HG03469 (cell line): Measurements from ENCODE around the gene NBDY.

ENCODE experiments used
- ATAC-seq: cut with Tn5 transposase; IDR thresholded peaks from one replicate; pipeline ENCODE4 v1.9.1; 2021; ENCODE audit warnings: mild to moderate bottlenecking, moderate library complexity, moderate number of reproducible peaks; ENCODE audit not compliant: unreplicated experiment

Gene NBDY

DNA sequence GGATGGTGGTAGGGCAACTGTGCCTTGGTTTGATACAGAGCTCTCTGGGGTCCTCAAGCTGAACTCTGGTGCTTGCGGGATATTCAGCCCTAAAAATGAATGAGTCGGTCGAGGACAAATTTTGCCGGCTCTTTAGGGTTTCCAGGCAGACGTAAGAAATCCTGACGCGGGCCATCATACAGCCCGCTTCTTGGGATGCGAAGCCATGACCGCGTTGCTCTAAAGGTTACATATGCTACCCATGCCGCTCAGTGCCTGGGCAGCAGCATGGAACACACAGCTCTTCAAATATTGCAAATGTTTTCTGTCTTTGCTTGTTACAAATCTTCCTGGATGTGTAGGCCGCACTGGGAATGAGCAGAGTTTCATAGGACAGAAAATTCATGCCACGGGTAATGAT, 55.6 kb downstream of the NBDY start:
- ATAC-seq = no peak

DNA sequence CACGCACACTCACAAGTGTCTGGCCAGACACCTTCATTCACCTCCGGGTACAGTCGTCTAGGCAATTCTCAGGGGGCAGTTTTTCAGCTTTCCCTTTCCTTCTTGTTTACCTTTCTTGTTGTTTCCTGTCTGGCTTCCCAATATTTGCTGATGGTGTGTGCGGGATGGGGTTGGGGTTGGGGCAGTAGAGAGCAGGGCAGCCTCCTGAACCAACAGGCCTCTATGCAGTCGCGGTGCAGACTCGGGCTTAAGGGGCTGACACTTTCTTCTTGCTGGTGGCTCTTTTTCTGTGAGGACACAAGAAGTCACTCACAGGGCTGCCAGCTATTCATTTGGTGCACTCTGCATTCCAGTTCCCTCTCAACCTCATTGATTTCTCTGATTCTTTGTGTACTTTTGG, 56.4 kb downstream of the NBDY start:
- ATAC-seq = no peak

DNA sequence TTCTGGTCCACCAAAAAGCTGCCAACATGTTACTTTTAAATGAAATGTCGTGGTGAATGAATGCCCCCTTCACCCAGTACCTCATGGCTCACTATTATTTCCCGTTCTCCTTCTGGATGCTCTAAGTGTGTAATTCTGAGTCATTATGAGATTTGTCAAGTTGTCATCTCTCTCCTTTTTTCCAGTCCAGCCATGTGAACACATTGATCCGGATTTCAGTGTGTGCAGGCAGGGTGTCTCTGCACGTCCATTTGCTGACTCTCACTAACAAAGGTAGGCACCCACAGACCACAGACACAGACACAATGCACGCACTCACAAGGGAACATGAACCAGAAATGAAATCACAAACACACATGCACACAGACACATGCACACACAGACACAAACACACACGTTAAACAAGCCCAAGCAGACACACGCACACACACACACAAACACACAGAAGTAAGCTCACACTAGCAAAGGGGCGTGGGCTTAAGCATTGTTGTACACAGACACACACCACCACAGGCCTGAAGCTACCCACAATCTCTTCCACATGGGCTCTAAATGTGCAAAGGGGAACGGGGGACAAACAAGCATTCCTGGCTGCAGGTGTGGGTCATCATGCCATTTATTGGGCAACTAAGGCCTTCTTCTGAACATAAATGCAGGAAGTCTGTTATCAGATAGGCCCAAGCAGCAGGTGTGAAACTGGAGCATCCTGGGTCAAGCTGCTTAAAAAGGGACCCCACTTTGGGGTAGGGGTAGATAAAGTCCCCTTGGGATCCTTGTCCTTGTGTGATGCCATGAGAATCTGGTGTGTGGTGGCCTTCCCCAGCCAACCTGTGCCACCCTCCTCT, 58.1 kb downstream of the NBDY start:
- no peak for ATAC-seq

DNA sequence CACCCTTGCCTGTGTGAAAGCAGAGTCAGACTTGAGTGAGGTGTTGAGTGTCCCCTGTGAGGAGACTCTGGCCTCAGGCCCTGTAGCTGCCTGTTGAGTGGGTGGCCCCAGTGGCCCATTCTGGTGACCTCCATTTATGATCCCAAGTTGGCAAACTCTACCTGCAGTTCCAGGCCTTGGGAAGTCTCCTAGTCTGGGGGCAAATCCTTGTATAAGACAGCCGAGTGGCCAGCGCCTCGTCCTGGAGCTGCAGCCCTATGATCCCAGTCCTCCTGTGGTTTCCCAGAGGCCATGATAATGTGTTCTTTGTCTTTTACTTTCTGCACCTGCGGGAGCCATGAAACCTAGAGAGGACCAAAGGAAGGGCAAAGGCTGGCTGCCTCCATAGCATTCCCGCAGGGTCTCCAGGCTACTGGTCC, 58.7 kb downstream of the NBDY start:
- no peak for ATAC-seq

DNA sequence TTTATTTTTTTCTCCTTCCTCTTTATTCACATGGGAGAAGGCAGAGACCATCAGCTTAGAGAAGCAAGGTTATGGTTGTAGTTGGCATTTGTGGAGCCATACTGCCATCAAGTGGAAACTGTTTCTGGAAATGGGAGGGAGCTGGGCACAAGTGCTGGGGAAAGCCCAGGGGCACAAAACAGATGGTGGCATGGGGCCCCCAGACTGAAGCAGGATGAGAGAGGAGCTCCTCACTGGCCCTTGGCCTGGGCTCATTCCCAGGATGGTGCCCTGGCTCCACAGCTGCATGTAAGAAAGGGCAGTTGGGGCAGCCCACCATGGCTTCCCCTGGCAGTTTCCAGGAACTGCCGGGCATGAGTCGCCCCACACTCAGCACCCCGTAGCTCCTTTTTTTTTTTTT, 59.2 kb downstream of the NBDY start:
- no peak for ATAC-seq

DNA sequence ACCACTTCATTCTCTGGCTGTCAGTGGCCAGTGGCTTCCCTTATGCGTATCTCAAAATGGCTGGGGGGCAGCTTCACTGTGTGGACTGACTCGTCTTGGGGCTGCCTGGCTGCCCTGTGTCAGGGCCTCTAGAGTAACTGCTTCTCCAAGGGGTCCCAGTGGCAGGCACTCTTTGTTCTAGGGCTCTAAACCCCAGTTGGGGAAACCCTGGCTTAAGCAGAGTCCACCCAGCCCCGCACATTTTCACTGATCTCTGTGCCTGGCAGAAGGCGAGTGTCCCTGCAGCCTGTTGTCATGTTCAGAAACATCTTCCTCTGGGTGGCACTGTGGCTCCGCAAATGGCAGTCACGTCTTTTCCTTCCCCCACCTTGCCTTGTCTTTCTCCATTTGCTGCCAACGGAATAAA, 59.7 kb downstream of the NBDY start:
- no peak for ATAC-seq

DNA sequence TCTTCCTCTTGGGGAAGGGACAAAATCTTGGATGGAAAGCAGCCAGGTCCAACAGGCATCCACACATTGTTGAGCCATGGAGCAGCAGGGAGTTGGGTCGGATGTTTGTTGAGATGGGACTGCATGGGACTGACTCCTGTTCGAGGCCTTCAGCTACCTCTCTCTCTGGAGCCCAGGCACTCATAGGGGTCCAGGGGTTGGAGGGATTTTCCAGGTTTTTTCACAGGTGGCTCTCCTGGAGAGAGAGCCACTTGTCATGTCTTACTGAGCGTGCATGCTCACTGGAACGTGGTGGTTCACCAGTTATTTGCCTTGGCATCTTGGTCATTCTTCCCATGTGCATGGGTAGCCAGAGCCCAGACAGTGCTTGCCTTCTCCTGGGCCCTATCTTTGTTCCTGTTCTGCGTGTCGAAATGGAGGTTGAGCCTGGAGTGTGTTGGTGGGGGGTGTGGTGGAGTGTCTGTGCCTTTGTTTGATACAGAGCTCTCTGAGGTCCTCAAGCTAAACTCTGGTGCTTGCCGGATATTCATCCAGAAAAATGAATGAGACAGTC, 60.6 kb downstream of the NBDY start:
- ATAC-seq = no peak

DNA sequence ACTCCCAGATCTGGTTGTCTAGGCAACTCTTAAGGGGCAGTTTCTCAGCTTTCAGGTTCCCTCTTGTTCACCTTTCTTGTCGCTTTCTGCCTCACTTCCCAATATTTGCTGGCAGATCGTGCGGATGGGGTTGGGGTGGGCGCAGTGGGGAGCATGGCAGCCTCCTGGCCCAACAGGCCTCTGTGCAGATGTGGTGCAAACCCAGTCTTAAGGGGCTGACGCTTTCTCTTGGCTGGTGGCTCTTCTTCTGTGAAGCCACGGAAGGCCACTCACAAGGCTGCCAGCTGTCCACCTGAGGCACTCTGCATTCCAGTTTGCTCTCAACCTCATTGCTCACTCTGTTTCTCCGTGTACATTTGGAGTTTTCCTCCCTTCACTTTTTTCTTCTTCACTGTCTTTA, 61.7 kb downstream of the NBDY start:
- no peak for ATAC-seq

DNA sequence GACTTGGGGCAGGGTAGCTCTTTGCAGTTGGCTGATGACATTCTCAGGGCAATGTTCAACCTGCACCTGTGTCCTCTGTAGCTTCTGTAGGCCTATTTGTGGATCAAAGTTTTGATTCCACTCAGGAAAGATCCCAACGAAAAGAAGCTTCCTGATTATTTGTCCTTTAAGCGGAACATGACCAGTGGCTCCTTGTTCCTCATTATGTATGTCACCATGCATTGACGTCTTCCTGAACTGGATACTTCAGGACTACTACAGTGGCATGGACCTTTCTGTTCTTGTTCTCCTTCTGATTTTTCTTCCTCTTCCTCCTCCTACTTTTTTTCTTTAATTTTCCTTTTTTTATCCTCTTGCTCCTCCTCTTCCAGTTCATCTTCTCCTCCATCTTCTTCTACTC, 62.4 kb downstream of the NBDY start:
- ATAC-seq = no peak

DNA sequence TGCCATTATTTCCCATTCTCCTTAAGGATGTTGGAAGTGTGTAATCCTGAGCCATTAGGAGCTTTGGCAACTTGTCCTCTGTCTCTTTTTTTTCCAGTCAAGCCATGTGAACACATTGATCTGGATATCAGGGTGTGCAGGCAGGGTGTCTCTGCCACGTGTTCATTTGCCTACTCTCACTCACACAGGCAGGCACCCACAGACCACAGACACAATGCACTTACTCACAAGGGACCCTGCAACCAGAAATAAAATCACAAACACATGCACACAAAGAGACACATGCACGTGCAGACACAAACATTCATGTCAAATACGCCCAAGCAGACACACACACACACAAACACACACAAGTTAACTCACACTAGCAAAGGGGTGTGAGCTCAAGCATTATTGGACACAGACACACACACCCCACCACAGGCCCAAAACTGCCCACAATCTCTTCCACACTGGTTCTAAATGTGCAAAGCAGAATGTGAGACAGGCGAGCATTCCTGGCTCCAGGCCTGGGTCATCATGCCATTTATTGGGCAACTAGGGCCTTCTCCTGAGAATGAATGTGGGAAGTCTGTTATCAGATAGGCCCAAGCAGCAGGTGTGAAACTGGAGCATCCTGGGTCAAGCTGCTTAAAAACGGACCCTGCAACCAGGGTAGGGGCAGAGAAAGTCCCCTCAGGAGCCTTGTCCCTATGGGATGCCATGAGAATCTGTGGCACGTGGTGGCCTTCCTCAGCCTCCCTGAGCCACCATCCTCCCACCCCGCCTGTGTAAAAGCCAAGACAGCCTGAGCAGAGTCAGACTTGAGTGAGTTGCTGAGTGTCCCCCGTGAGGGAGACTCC, 63.4 kb downstream of the NBDY start:
- no peak for ATAC-seq

DNA sequence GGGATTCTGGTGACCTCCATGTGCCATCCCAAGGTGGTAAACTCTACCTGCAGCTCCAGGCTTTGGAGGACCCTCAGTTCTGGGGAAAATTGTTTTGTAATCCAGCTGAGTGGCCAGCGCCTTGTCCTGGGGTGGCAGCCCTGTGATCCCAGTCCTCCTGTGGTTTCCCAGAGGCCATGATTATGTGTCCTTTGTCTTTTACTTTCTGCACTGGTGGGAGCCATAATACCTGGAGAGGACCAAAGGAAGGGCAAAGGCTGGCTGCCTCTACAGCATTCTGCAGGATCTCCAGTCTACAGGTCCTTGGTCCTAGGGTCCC, 64.0 kb downstream of the NBDY start:
- no peak for ATAC-seq

DNA sequence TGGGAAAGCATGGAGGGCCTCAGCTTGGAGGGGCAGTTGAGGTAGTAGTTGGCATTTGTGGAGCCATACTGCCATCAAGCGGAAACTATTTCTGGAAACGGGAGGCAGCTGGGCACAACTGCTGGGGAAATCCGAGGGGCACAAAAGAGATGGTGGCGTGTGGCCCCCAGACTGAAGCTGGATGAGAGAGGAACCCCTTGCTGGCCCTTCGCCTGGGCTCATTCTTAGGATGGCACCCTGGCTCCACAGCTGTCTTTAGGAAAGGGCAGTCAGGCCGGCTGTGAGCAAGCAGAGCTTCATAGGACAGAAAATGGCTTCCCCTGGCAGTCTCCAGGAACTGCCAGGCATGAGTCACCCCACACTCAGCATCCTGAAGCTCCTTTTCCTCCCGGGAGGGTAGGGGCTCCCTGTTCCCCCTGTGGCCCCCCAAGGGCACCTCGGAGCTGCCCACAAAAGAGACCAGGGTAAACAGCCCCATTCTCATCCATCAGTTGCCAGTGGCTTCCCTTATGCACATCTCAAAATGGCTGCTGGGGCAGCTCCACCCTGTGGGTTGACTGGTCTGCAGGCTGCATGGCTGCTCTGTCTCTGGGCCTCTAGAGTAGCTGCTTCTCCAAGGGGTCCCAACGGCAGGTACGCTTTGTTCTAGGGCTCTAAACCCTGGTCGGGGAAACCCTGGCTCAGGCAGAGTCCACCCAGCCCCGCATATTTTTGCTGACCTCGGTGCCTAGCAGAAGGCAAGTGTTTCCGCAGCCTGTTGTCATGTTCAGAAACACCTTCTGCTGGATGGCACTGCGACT, 64.7 kb downstream of the NBDY start:
- no peak for ATAC-seq

DNA sequence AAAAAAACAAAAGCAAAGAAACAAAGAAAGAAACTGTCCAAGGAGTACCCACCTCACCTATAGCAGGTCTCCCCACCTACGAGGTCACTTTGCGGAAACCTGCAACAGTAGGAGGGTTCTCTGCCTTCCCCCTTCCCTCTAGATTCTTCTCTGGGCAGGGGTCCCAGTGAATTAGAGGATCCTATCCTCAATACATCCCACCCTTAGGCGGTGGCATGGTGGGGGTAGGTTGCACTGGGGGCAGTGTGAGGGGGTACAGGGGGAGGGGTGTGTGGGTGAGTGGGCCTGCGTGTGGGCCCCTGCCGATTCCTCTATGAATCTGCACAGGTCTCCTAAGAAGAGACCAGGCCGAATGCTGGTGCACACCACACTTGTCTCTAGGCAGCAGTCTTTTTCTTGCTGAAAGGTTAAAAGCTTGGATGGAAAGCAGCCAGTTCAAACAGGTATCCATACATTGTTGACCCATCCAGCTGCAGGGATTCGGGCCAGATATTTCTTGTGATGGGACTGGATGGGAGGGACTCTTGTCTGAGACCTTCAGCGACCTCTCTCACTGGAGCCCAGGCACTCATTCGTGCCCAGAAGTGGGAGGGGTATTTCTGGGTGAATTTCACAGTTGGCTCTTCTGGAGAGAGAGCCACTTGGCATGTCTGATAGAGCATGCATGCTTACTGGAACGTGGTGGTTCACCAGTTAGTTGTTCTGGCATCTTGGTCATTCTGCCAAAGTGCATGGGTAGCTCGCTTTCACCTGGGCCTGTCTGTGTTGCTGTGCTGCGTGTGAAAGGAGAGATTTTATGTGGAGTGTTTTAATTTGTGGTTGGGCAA, 65.6 kb downstream of the NBDY start:
- no peak for ATAC-seq

DNA sequence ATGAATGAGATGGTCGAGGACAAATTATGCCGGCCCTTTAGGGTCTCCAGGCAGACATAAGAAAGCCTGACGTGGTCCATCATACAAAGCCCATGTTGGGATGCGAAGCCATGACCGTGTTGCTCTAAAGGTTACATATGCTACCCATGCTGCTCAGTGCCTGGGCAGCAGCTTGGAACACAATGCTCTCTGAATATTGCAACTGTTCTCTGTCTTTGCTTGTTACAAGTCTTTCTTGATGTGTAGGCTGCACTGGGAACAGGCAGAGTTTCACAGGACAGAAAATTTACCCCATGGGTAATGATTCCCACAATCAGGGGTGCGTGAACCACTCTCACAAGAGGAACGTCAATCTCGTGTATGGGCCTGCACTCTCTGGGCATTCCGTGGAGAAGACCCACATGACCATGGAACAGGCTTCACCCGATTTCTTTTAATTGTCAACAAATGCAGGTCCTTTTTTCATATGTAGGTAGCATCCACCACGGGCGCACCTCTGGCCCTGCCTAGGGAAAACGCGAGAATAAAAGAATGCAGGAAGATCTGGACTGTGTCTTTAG, 66.3 kb downstream of the NBDY start:
- ATAC-seq = no peak

DNA sequence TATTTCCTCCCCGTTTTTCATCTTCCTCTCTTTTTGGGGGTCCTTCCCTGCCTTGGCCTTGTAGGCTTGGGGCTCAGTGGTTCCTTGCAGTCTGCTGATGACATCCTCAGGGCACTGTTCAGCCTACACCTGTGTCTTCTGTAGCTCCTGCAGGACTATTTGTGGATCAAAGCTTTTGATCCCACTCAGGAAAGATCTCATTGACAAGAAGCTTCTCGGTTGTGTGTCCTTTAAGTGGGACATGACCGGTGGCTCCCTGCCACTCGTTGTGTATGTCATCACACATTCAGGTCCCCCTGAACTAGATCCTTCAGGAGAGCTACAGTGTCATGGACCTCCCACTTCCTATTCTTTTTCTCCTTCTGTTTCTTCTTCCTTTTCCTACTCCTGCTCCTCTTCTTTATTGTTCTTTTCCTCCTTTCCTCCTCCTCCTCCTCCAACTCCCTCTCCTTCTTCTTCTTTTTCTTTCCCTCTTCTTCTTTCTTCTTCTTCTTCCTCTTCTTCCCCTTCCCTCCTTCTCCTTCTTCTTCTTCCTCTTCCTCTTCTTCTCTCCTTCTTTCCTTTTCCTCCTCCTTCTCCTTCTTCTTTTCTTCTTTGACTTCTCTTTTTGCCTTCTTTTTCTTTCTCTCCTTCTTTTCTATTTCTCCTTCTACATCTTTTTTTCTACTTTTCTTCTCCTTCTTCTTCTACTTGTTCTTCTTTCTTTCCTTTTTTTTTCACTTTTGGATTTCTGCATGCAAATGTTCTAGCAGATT, 67.8 kb downstream of the NBDY start:
- ATAC-seq = no peak

DNA sequence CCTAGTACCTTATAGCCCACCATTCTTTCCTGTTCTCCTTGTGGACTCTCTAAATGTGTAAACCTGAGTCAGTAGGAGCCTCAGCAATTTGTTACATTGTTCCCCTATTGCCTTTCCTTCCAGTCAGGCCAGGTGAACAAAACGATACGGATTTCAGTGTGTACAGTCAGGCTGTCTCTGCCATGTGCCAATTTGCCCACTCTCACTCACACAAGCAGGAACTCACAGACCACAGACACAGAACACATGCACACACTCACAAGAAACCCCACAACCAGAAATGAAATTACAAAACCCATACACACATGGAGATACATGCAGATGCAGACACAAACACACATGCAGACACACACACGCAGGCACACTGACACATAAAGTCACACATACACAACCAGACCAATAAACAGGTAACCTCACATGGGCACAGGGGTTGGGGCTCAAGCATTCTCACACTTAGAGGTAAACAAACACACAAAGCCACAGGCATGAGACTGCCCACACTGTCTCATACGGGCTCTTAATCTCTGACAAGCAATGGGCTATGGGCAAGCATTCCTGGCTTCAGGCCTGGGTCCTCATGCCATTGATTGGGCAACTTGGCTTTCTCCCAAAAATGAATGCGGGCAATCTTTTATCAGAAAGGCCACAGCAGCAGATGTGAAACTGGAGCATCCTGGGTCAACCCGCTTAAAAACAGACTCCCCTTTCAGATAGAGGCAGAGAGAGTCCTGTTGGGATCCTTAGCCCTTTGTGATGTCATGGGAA, 68.7 kb downstream of the NBDY start:
- ATAC-seq = no peak

DNA sequence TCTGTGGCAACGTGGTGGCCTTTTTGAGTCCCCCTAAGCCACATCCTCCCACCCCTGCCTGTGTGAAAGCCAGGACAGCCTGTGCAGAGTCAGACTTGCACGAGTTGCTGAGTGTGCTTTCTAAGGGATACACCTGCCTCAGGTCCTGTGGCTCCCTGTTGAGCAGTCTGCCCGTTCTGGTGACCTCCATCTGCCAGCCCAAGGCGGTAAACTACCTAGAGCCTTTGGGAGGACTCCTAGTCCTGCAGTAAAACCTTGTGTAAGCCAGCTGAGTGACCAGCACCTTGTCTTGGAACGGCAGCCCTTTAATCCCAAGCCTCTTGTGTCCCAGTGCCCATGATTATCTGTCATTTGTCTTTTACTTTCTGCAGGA, 69.3 kb downstream of the NBDY start:
- no peak for ATAC-seq

DNA sequence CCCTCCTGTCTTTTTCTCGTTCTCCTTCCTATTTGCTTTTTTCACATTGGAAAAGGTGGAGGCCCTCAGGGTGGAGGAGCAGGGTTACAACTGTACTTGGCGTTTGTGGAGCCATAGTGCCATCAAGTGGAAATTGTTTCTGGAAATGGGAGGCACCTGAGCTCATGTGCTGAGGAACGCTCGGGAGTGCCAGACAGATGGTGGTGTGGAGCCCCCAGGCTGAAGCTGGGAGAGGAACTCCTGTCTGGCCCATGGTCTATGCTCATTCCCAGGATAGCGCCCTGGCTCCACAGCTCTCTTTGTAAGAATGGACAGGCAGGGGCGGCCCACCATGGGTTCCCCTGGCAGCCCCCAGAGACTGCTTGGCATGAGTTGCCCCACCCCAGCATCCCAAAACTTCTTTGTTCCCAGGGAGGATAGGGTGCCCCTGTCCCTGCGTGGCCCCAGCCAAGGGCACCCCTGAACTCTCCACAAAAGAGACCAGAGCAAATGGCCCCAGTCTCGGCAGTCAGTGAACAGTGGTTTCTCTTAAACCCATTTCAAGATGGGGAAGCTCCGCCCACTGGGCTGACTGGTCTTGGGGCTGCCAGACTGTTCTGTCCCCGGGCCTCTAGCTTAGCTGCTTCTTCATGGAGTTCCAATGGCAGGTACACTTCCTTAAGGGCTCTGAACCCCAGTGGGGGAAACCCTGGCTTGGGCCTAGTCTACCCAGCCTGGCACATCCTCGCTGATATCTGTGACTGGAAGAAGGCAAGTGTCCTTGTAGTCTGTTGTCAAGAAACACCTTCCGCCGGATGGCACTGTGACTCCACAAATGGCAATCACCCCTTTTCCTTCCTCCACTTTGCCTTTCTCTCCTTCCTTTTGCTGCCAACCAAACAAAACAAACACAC, 70.1 kb downstream of the NBDY start:
- ATAC-seq = no peak
